HG03066 (cell line): ENCODE data around the gene TFEB.

Source experiments
- ATAC-seq: cut with Tn5 transposase; IDR thresholded peaks from one replicate; pipeline ENCODE4 v1.9.1; 2021; ENCODE audit warnings: low read depth; ENCODE audit not compliant: unreplicated experiment

TFEB gene

DNA sequence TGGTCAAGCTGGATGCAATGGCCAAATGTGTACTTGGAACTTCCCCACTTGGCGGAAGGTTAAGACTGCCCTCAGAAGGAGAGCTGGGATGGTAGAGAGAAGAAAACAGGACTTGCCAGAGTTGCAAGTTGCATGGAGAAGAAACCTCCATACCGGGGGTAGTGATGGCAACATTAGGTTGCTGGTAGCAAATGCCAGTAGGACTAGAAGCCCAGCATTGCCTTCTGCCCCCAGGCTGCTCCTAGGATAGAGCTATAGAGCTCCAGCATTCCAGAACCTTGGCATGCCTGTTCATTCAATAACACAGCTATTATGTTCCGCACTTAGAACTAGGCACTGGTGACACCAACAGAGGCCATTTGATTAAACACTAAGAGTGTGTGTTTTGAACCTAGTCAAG lies 26.6 kb downstream of the TFEB start:
- no peak for ATAC-seq

DNA sequence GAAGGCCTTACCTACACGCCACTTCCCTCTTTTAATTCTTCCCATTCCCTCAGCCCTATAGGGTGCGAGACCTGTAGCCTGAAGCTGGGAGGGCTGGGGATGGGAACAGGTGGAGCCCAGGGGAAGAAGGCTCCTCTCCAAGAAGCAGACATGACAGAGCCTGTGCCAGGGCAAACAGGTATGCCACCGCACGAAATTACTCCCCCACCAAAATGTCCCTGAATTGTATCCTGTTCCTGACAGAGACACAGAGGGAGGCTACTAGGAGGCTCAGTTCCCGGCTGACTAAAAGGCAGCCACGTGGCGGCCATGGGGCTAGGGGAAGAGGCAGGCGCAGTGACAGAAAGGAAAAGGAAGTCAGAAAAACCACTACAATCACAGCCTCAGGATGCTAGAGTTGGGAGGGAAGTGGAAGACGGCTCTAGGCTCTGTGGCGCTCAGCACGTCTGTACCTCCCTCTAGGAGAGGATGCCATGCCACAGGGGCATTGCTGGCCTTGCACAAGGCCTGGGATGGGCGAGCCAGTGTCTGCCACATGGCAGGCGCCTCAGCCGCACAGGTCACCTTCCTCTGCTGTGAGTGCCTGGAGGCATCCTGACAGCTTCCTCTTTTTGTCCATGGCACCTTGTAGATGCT lies 27.7 kb downstream of the TFEB start:
- no peak for ATAC-seq

DNA sequence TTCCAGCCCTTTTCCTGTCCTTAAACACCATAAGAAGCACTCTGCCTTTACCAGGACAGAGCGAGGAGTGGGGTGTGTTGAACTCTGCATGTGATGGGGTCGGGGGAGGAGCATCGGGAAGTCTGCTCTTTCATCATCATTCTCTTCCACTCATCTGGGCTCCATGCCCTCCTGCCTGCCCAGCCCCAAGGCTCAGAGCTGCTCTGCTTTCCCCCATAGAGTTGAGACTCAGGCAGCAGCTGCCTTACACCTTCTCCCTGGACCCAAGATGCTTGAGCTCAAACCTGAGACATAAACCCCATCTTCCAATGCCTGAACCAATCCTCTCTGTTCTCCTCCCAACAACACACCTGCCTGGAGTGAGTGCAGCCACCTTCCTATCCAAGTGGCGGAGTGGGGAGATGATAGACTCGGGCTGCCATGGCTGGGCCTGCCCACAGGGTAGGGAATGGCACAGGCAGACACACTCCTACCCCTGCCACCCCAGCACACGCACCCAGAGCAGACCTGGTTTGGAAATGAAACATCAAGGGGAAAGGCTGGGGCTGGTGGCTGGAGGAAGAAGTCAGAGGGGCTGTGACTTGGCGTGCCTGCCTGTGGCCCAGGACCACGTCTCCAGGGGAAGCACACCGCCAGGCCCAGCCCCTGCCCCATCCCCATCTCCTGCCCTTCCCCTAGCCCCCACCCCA lies 28.4 kb downstream of the TFEB start:
- ATAC-seq = no peak

DNA sequence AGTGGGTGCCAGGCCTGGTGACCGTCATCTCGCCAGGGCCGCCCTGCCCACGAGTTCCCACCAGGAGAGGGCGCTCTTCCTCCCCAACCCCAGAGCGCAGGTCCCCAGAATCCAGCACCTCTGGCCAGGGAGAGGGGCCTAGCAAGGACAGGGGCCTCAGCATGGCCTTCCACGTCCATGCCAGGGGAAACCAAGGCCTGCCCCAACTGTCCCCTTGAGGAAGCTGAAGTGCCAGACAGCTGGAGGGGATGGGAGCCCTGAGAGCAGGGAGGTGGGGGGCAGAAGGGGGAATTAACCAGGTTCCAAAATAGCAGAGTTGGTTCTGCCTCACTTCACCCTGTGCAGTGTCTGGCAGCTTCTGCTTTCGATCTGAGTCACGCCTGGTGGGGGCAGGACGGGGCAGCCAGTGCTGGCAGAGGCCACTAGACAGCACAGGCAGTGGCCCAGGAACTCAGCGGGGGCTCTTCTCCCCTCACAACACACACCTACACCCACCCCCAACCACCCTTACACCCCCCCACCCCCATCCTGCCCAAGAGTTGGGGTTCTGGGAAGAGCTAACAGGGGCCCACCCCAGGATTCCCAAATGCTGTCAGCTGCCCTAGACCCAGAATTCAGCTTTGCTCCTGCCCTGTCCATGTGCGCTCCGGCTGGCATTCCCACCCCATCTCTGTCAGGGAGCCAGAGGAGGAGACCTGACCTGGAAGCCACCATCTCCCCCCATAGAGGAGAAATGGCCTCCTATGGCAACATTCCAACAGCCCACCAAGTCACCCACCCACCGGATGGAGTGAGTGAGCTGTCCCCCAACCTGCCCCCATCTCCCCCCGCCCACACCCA lies 29.2 kb downstream of the TFEB start:
- peak; percentile 81 for ATAC-seq

DNA sequence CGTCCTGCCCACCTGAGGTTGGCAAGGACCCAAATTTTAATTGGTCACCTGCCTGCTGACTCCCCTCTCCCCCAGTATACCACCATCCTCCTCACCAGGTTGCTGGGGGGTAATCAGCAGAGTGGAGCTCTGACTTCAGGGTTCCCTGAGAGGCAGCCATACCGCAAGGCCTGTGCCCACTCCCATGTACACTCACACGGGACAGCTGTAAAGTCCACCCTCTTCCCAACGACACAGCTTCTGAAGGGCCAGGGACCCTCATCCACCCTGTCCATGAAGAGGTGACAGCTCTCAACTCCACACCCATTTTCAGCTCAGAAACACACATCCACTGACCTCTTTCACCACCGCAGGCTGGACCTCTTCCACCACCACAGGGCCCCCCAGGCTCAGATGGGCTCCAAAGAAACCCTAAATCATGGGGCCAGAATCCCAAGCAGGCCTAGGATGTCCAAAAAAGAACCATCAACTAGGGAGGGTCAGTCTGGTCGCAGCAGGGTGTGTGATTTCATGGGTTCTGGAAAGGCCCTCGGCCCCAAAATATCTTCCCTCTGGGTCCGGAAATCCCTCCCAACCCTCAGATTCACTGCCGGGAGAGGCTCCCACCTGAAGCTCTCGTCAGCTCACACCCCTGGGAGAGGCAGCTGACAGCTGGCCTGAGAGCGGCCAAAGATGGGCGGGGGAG lies 30.0 kb downstream of the TFEB start:
- ATAC-seq = no peak

DNA sequence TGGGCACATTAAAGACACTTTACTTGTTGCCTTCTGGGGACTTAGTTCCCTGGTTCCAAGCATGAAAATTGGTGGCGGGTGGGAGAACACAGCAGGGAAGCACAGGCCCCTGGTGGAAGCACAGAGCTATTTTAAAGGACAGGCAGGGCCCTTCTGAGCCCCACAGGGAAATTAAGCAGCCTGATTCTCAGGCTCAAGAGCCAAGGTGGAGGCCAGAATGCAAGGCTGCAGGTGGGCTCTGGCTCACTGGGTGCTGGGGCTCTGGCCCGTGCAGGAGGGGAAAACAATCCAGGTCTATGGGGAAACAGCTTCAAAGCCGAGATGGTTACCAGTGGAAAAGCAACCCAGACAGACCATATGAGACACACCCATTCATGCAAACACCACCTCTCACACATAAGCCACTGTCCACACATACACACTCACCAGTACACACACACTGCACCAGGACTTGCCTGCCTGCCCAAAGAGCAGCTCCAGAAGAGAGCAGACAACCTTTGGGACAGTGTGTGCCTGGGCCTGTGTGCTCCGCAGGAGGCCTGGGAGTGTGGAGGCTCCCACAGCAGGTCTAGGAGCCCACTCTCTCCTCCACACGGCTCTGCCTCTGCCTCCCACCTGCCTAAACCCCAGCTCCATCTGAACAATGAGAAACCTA lies 30.6 kb downstream of the TFEB start:
- no peak for ATAC-seq

DNA sequence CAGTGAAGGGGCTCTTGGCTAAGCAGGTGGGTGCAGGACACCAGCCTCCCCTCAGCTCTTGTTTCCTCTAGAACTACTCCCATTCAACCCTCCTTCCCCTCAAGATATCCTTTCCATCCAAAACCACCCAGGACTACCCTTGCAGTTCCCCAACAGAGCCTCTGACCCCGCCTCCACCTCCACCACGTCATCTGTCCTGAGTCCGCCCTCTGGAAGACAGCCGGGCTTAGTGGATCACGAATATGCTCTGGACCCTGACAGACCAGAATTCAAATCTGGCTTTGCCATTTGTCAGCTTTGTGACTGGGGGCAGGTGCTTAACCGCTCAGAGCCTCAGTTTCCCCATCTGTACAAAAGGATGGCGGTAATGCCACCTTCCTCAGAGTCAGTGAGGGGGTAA lies 31.4 kb downstream of the TFEB start:
- ATAC-seq = no peak

DNA sequence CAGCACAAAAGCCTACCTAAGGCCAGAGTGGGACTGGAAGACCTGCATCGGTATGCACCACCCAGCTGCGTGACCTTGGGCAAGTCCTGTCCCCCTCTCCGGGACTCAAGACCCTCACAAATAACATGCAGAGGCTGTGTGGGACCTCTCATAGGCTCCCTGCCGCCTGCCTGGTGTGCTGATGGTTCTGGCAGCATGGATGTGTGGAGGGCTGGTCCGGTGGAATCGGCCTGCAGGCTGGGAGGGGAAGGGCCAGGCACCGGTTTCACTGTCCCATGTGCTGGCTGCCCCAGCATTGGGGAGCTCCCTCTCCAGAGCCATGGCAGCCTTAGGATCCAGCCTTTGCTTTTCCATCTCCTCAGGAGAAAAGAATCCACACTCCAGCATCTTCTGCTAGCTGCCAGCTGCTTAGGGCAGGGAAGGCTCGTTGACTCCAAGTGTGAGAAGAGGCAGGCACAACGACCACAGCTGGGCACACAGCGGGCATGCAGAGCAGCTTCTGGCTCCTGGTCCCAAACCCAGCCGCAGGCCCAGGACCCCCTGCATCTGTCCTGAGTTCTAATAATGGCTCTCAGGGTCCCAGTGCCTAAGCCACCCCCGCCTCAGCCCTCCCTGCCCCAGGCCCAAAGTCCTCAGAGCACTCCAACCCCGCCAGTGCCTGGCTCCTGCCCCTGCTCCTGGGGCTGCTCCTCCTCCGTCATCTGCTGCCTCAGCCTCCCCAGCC lies 32.5 kb downstream of the TFEB start:
- ATAC-seq = no peak

DNA sequence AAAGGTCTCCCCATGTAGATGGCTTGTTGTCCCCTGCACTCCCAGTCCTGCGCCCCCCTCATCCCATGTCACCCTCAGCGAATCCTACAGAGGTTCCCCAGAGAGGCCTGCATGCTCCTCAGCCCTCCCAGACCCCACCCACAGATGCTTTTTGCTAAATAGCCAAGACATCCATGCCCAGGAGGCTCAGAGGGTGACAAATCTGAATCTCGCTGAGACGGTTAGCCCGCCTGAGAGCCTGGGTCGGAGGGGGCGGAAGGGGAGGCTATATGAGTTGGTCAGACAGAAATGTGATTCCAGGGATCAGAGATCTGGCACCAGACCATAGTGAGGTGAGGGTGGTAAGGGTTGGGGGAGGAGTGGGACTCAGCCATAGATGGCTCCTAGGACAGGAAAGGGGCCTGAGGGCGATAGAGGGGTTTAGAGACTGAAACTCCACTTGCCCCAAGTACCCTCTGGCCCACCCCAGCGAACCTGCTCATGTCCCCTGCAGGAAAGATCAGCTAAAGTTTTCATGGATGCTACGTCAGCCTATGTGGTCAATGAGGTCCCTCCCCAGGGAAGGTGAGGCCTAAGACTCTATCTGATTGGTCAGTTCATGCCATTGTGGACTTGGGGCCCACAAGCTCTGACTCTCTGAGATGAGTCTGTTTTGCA lies 33.2 kb downstream of the TFEB start:
- ATAC-seq = no peak

DNA sequence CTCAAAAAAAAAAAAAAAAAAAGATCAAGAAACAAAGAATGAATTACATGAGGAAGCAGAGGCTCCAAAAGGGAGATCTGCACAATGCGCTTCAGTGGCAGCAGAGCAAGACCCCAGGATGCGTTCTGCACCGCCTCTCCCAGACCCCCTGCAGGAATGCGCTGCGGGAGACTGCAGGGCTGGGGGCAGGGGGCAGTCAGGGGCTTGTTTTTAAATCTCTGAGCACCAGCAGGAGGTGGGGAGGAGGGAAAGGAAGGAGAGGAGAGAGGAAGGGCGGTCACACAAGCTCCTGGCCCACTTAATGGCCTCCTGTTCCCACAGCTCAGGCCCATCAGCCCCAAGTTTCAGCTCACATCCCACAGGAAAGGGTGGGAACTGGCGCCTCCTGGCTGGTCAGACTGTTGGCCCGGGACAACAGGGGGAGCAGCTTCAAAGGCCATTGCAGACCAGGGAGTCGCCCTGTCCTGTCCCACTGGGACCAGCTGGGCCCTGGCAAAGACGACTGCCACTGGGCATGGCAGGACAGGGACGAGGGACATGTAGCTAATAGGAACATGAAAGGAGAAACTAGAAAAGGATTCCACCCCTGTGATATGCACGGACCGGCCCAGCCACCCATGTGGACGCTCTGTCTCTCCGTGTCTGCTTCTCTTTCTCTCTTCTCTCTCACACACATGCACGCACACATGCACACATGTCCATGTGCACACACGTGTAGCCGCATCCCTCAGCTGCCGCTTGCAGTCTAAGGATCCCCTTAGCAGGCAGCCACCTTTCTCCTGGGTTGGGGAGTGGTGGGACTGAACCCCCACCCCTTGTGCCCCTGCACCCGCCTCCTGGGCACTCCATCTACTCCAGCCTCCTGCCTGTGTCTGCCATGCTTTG lies 34.7 kb downstream of the TFEB start:
- no peak for ATAC-seq

DNA sequence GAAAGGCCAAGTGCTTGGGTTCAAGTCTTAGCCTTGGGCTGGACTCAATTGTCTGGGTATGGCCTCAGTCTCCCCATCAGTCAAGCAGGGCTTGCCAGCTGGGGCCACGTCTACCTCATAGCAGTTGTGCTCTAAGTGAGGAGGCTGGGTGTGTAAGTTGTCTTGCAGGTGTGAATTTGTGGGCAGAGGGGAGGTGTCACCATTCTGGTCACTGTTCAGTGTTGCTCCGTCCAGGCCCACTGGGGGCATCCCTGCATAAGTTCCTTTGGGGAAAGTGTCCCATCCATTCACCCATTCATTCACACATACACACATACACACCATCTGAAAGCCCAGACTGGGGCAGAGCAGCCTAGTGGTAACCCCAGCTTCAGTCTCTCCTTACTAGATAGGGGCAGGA lies 36.3 kb downstream of the TFEB start:
- ATAC-seq = no peak

DNA sequence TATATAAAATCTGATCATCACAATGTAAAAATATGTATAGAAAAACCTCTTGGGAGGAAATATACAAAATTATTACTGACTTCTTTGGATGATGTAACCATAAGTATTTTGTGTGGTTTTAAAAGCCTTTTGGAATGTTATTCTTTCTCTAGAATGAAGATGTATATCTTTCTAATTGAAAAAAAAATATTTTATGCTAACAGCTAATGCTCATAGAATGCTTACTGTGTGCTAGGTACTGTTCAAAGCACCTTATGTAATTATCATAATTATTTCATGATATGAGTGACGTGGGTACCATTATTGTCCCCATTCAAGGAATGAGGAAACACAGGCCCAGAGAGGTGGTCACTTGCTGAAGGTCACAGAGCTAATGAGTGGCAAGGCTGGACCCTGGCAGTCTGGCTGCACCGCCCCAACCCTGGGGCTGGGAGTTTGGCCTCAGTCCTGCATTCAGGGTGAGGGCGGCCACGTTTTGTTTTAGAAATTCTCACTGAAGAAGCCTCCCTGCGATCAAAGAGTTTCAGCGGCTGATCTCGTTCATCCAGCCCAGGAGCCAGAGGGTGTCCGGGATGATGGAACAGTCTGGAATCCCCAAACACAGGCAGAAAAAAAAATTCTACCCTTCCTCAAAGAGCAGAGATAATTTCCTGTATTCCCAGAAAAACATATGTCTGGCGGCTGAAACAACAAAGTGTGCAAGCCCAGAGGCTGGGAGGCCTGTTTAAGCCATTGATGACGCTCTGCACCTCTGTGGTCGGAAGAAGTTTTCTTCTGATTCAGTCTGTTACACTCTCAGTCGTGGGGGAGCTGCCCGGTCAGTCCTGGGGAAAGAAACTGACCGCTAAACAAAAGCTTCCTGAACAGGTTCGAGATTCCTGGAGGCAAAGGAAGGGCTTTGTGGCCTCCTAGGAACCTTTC lies 37.3 kb downstream of the TFEB start:
- ATAC-seq = no peak

DNA sequence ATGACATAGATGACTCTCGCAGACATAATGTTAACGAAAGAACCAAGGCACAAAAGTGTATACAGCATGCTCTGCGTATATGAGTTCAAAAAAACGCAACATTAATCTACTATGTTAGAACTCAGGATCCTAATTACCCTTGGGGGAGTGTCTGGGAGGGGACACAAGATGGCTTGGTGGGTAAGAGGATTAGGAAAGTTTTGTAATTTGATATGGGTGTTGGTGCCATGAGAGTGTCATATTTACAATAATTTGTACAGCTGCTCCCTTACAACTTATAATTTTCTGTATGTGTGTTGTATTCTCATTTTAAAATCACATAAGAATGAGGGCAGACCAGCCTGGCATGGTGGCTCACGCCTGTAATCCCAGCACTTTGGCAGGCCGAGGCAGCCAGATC lies 38.6 kb downstream of the TFEB start:
- ATAC-seq = no peak

DNA sequence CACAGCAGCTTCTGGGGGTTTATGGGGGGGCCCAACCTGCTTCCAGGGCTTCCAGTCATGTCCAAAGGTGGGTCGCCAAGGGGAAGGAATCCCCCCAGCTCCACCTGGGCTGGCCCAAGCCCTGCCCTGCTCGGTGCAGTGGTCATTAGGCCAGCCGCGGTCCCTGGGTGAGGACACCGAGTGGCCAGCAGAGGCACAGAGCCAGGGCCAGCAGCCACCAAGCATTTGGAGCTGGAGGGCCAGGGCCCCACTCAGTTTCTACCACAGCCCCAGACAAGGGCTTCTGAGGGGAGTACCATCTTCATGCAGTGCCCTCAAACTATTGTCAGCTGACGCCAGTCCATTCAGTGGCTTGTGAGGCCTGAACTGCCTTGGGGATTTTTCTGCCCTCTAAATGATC lies 39.6 kb downstream of the TFEB start:
- no peak for ATAC-seq

DNA sequence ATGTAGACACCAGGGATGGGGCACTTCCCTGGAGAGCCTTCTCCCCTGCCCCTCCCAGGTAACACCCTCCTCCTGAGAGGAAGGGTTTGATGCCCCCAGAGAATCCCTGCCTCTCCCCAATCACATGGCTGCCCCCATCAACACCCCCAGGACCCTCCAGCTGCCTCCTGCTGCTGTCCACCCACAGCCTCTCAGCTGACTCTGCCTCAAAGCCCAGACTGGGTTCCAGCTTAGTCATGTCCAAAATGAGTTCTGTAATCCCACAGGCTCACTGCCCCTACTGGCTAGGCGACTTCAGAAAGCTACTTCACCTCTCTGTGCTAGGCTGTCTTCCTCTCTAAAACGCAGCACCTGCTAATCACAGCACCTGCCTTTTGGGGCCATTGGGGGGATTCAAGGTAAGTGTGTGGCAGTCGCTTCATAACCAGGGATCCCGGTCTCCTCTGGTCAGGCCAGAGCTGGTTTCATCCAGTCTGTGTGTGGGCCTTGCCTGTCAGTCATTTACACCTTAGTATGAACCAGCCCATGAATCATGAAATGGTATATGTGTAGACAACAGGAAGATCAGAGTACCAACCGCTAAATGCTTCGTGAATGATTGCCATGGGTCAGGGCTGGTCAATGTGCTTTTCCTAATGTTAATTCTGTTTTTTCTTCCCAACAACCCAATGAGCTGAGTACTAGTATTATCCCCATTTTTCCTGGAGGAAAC lies 40.4 kb downstream of the TFEB start:
- no peak for ATAC-seq

DNA sequence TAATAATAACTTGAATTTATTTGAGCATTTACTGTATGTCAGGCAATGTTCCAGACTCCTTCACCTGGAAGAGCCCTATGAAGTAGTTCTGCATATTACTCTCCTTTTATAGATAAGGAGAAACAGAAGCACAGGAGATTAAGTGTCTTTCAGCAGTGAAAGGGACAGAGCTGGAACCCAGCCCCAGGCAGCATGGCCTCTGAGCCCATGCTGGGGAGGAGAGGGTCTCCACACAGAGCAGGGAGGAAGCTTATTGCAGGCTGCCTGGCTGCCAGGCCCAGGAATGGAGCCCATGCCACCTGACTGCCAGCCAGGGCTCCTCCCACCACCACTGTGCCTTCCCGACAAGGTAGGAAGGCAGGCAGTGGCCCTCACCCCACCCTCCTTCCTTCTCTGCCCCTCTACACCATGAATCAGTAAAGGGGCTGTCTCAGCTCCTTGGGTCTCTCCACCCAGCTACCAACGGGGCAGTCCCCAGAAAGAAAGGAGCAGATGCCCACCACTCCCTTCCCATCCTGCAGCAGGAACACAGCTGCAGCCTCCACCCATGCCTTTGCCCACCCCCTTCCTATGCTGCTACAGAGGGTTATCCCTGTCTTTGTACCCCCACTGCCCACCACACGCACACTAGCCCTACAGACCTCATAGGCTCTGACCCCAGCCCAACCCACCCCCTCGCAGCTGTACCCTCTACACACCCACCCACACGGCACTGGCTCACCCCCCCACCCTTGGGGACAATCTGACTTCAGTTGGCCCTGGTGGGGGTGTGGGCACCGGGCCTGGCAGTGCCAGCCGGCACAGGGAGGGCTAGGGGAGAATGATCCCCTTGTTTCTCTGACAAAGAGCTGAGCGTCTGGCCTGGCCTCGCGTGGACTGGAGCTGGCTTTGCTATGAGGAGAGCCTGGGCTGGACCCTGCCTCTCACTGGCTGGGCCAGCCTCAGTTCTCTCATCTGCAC lies 41.8 kb downstream of the TFEB start:
- no peak for ATAC-seq
